Measurements from ENCODE around the gene MYH7B.

The MYH7B gene

DNA sequence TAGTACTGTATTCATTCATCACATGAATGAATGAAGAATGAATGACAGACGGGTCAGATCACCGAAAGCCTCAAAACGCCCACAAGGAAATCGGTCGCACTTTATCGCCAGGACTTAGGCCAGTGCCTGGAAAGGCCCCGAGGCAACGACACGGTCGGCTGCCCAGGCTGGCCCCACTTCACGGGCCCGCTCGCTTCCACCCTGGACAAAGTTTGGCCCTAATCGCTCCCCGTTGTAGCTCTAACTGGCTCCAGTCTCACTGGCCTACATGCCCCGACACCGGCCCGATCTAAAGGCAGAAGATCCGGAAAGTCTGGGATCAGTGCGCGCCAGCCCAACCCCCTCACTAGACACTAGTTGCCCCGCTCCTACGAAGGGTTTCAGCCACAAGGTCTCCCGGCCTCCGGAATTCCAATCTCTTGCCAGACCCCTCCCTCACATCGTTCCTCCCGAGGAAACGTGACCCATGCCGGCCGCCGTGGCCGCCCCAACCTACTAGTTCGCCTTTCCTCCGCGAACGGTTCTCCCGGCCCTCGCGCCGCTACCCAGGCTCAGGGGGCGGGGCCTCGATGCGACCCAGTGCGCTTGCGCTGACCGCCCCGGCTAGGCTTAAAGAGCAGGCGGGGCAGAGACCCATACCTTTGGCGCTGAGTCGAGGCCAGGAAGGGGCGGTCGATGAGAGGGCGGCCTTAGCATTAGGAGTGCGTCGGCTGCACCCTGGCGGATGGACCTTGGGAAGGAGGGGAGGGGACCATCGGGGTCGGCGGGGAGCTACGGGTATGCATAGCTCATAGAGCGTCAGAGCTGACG is at the start of gene MYH7B, which contains the start of gene GSS:
TSS of gene MYH7B (plus strand) at position 638 of the 810 bp plus-strand sequence. CDS start 22,138 bp downstream, outside the sequence.
TSS of gene GSS (minus strand) at position 576 of the 810 bp plus-strand sequence. CDS start 3,954 bp downstream, outside the sequence.
- DNase-seq = peak; percentile 51 to 97 (median 92)

- peak in 8 of 58 donors; percentile 3 to 61 (median 8) for DNase-seq
Observed at GRCh38 chr20:34907616-34908469, 47.8 kb upstream of the MYH7B start.

GRCh38 chr20:34915131-34915530 is 40.5 kb upstream of the MYH7B start:
- no peak for DNase-seq

DNA sequence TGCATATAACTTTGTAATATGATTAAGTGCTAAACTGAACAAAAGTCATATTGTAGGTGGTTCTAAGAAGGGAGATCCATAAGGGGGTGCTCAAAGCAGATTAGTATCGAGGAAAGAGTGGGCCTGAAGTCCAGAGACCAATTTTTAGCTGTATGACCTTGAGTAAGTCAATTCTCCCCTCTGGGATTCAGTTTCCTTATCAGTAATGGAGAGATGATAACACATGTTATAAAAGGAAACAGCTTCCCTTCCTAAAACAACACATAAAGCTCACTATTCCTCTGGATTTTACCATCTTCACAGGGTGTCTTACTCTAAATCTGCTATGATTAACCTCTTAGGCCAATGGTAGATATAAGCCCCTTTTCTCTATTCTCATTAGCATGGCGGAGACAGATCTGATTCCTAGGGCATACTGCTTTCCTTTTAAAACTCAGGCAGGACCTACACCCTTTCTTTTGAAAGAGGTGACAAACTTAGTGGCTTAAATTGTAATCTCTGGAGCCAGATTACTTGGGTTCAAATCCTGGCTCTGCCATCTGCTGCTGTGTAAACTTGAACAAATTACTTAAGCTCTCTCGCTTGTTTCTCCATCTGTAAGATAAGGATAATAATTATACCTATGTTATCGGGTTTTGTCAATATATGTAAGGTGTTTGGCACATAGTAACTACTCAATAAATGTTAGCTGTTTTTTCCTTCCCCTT is 39.8 kb upstream of the MYH7B start:
- no peak for DNase-seq

GRCh38 chr20:34916774-34917354 is 38.8 kb upstream of the MYH7B start:
- no peak for DNase-seq

GRCh38 chr20:34920055-34920454 is 35.6 kb upstream of the MYH7B start:
- DNase-seq = no peak

DNA sequence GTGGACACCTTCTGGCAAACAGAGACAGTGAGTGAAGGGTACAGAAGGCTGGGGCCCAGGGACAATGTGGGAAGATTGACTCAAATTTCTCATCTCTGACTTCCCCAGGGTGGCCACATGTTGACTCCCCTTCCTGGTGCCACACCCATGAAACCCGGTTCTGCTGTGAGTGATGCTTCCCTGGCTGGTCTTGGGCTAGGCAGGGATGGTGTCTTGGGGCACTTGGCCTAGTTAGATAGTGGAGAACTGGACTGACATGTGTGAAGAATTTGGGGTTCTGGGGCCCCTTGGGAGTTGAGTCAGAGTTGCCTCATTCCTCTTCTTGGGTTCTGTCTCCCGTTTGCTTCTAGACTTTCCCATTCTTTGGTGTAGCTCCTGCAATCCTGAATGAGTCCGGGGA is 34.2 kb upstream of the MYH7B start:
- DNase-seq = no peak

GRCh38 chr20:34922654-34923381 is 32.9 kb upstream of the MYH7B start:
- no peak for DNase-seq

GRCh38 chr20:34923414-34923813 is 32.3 kb upstream of the MYH7B start:
- no peak for DNase-seq

DNA sequence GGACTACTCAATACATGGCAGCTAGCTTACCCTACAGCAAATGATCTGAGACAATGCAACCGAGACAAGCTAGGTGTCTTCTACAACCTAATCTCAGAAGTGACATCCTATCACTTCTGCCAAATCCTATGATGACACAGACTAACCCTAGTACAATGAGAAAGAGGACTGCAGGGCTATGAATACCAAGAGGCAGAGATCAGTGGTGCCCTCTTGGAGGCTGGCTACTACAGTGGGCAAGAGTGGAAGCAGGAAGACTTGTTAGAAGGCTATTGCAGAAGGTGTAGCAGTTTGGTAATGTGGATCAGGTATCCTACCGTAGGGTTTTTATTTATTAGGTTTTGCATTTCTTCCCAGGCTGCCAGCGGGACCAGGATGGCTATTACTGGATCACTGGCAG is 30.3 kb upstream of the MYH7B start:
- no peak for DNase-seq

- DNase-seq = no peak
Observed at GRCh38 chr20:34925981-34926380, 29.7 kb upstream of the MYH7B start.

DNA sequence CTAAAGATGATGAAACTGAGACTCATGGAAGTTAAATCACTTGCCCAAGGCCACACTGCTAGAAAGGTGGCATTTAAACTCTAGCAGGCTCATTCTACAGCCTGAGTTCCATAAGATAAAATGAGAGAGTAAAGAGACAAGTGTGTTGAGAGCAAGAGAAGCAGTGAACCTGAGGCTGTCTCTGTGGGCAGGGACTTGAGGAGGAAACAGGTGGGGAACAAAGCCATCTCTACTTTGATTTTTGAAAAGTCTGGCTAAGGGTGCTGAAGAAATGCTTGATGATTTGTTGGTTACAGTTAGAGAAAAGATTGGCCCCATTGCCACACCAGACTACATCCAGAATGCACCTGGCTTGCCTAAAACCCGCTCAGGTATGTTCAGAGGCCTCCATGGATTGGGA is 29.1 kb upstream of the MYH7B start:
- no peak for DNase-seq

- no peak for DNase-seq
Observed at GRCh38 chr20:34927736-34928135, 27.9 kb upstream of the MYH7B start.

GRCh38 chr20:34928411-34928810 is 27.3 kb upstream of the MYH7B start:
- DNase-seq = no peak

GRCh38 chr20:34931771-34932170 is 23.9 kb upstream of the MYH7B start:
- DNase-seq = no peak

DNA sequence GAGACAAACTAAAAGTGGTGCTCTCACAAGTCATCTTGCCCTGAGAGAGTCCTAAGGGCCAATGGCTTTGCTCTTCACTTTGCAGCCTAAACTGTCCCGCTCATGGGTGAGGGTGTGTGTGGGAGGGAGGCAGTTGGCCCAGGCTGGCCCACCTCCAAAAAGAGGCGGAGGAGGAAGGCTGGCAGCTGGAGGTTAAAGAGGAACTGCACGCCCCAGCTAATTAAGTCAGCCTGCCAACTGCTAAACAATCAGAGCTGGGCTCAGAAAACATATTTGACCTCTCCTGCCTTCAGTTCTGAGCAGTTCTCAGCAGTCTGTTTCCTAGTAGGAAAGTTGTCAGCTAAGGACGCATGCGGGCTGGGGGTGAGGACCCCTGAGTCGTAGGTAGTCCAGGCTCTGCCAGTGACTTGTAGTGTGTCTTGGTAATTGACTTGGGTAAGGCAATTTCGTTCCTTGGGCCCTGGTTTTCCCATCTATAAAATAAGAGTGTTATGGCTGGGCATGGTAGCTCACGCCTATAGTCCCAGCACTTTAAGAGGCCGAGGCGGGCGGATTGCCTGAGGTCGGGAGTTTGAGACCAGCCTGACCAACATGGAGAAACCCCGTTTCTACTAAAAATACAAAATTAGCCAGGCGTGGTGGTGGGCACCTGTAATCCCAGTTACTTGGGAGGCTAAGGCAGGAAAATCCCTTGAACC is 17.1 kb upstream of the MYH7B start:
- peak in 43 of 58 donors; percentile 2 to 55 (median 24) for DNase-seq

DNA sequence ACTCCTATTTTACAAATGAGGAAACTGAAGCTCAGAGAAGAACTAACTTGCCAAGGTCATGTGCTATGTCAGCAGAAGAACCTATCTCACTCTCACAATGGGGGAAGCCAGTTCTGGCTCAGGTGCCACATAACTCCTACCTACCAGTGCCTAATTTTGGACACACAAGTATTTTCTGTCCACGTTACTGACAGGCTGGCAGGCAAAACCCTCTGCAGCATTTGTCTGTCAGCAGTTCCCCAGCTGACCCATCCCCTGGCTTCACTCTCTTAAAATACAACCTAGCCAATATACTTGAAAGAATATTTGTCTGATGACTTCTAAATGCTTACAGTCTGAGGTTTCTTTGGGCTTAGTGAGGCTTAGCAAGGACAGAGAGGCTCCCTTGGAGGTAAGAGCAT is 15.6 kb upstream of the MYH7B start:
- DNase-seq = no peak

DNA sequence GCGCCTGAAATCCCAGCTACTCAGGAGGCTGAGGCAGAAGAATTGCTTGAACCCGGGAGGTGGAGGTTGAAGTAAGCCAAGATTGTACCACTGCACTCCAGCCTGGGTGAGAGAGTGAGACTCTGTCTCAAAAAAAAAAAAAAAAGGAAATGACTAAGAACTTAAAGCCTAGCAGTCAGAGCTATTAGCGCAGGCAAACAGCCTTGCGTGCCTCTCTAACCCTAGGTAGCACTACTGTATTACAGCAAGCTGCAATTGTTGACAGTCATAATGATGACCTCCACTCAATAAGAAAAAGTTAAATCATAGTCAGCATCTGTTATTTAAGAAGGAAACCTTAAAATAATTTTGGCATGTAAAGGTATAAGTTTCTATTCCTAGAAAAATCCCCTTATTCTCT is 14.4 kb upstream of the MYH7B start:
- DNase-seq = no peak

- no peak for DNase-seq
Observed at GRCh38 chr20:34942301-34942700, 13.4 kb upstream of the MYH7B start.

Measured in anterior cingulate cortex (tissue), 58 donors.